Measurements from ENCODE around the gene TLE7. TPM values are rescaled to one million over a fixed set of nuclear protein-coding genes. Genes with fewer than 3 reads are reported as not detected.
A peak's percentile ranks its signal among the peaks of the same experiment; 100 is the strongest.

The TLE7 gene
- polyA plus RNA-seq, 5 donors: not detected

DNA sequence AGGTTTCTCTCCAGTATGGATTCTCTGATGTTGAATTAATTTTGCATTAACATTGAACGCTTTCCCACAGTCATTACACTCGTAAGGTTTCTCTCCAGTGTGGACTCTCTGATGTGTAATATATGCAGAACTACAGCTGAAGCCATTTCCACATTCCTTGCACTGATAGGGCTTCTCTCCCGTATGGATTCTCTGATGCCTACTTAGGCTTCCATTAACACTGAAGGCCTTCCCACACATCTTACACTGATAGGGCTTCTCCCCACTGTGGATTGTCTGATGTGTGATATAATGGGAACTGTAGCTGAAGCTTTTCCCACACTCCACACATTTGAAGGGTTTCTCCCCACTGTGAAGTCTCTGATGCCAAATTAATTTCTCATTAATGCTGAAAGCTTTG is 7.2 kb upstream of the TLE7 start:
- no peak for DNase-seq

DNA sequence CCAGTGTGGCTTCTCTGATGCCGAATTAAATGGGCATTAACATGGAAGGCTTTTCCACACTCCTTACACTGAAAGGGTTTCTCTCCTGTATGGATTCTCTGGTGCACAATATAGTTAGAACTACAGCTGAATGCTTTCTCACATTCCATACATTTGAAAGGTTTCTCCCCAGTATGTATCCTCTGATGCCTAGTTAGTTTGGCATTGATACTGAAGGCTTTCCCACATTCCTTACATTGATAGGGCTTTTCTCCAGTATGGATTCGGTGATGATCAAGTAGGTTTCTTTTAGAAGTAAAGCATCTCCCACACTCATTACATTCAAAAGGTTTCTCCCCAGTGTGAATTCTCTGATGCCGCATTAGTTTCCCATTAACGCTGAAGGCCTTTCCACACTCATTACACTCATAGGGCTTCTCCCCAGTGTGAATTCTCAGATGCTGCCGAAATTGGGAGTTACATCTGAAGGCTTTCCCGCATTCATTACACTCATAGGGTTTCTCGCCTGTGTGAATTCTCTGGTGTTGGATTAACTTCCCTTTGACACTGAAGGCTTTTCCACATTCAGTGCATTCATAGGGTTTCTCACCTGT is 6.5 kb upstream of the TLE7 start:
- no peak for DNase-seq

DNA sequence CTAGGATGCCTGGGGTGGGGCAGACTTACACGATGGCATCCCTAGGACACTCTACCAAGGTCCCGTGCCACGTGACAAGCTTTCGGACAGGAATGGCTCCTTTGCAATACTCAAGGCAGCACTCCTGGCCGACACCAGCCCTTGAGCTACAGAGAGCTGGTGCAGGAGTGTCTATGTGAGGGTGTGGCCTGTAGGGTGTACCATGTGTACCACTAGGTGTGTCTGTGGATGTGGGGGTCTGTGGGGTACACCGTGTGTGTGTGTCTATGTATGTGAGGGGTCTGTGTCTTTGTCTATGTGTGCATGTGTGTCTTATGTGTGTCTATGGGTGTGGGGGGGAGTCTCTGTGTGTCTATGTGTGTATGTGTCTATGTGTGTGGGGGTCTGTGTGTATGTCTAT is 1.9 kb upstream of the TLE7 start:
- DNase-seq: no peak

DNA sequence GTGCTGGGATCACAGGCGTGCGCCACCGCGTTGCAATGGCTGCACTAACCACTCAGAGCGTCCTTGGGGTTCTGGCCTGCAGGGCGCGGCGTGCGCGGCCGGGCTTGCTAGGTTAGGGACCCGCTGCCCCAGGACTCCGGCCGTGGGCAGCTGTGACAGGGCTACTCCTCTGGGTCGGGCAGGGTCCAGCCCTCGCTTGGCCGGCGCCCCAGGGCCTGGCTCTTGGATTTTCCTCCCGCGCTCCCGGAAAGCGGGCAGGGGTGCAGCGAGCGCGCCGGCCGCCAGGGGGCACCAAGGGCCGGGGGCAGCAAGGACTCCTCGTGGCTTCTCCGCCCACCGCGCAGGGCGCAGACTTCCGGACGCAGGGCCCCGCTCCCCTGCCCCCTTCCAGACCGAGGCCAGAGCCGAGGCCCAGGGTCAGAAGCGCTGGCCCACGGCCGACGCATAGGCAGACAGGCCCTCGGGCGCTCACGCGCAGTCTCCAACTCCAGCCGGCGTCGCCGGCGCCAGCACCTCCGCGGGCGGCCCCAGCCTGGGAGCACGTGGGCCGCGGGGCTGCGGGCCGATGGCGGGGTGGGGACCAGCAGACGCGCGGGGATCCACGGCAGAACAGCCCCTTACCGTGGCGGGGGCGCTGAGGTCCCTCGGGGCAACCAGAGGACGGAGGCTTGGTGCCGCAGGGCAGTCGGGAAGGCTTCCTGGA is 355 bp downstream of the TLE7 start:
- no peak for DNase-seq

DNA sequence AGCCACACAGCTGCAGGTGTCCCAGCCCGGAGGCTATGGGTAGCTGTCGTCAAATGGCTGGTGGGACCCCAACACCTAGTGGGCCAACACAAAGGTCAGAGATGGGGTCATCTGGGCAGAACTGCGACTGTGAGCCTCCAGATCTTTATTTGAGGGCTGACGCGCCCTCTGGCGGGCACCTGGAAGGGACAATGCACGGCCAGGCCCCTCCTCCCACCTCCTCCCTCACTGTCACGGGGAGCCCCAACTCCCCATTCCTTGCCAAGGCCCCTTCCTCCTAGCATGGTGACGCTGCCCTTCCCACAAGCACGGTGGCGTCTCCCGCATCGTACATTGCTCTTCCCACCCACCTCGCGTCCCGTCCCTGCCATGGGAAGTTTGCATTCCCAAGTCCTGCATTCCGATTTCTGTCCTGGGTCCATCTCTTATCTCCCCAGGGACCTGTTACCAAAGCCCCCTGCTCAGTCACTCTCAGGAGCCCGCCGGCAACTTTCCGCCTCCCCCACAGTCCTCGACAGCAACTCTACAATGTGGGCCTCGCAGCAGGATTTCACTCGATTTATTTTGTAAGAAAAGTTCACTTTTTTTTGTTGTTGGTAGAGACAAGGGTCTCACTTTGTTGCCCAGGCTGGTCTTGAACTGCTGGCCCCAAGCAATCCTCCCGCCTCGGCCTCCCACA is 1.0 kb downstream of the TLE7 start:
- DNase-seq: no peak

DNA sequence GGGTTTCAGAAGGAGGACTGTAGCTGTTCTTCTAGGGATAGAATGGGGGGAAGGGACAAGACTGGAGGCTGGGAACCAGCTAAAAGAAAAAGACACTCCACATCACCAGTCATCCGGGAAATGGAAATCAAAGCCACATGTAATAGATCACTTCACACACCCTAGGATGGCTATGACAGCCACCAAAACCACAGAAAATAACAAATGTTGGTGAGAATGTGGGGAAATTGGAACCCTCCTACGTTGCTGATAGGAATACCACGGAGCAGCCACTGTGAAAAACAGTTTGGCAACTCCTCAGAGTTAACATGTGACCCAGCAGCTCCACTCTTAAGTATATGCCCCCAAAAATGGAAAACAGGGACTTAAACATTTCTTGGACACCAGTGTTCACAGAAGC is 2.3 kb downstream of the TLE7 start:
- DNase-seq: no peak

DNA sequence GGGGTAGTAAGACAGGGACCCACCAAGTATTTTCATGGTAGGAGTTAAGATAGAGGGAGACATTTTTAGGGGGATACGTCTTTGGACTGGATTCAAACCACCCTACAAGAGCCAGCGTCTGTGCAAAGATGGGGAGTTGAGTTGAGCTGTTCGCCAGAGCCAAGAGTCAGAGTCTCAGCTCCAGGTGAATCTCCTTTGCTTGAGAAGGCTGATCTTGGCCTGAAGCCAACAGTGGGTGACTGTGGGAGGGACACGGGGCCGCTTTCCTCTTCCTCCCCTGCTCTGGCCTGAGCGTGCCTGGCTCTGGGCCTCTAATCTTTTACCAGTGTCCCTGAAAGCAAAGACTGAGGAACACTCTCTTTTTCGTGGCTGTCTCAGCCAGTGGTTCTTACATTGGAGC is 5.4 kb downstream of the TLE7 start:
- DNase-seq: no peak

DNA sequence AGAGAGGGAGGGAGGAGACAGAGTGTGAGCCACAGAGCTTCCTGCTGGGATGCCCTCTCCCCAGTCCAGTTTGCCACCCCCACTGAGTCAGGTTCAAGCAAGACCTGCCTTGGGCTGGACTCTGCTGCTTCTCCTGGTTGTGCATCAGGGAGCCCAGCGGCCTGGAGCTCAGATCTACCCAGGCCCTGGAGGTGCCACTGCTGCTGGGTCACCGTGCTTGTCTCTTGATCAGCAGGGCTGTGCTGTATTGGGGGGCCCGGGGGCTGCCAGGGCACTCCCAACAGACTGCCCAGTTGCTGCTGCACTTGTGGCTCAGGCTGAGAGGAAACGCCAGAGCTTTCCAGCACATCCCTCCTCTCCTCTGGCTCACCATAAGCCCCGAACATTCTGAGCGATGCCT is 8.9 kb downstream of the TLE7 start:
- DNase-seq: no peak

DNA sequence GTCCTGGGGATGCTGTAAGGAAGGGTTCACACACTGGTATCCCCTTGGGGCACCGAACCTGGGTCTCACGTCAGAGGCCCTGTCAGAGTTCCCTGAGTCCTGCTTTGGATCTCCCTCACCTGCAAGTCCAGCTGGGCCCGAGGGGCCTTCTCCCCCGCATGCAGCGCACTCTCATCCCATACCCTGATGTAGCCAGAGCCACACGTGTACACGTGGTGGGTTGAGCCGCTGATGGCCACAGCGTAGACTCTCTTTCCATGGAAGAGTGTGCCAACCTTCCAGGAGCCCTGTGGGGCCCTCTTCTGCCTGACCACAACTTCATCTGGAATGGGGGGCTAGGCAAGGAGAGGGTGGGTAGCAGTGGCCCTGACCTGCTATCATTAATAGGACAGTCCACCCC is 9.9 kb downstream of the TLE7 start:
- DNase-seq: no peak

DNA sequence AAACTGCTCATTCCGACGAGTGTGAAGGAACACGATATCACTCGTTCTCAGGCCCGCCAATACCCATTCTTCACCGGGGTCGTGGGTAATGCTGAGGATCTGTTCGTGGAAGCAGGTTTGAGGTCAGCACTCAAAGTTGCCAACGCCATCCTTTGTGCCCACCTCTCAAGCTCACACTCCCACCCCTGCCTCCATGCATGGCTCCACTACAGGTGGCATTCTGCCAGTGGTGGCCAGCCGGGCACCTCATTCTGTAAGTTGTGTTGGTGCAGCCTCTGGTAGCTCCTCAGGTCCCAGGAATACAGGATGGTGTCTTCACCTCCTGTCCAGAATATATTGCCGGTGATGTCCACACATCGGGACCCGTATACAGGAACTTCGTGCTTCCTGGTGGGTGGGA is 10.7 kb downstream of the TLE7 start:
- DNase-seq: no peak

DNA sequence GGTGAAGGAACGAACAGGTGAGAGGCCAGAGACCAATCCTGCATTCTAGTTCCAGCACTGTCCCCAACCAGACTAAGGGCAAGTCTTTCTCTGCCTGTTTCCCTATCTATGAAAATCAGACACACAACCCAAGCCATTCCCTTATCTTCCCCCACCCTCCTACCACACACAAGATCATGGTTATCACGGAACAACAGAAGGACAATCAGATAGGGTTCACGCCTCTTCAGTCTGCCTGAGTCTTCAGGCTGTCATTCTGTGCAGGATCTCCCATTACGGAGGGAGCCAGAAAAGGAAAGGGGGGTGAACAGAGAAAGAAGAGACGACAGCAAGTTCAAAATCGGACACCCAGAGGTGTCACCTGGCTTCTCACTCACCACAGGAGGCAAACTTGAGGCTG is 11.1 kb downstream of the TLE7 start:
- DNase-seq: no peak

DNA sequence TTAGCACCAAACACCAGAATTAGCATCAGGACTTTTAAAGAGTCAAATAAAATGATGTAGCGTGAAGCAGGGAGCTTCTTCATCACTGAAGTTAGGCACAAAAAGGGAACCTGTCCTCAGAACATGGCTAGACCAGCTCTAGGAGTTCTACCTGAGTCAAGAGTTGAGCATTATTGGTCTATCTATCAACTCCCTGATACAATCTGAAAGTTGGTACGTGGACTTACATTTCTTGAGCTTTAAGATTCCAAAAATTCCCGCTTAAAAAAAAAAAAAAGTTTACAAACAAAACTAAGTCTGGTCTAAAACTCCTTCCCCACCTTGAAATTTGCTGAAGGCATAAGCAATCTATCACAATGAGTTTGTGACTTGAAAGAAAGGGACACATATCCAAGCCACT is 12.3 kb downstream of the TLE7 start:
- DNase-seq: no peak

DNA sequence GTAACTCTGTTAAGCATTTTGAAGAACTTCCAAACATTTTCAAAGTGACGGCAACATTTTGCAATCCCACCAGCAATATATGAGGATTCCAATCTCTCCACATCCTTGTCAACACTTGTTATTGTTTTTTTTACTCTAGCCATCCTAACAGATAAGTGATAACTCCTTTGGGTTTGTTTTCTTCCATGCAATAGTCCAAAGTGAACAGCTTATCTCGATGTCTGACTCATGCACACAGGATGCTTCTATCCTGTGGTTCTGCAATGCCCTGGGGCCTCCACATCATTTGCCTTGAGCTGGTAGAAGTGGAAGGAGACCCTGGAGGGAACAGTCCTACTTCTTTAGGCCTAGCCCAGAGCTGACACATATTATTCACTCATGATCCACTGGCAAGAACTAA is 13.0 kb downstream of the TLE7 start:
- DNase-seq: no peak

DNA sequence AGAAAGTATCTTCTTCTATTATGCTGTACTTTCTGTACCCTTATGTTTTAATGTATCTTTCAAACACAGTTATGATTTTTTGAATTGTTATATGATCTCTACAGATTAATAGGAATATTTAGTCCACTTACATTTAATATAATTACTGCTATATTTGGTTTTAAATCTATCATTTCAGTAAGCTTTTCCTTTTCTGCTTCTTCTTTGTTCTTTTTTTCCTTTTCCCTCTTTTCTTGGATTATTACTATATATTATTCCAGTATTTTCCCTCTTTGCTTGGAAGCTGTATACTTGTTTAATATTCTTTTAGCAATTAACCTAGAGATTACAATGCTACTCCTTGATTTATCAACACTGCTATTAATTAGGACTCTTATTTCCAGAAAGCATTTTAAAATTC is 13.5 kb downstream of the TLE7 start:
- DNase-seq: no peak

DNA sequence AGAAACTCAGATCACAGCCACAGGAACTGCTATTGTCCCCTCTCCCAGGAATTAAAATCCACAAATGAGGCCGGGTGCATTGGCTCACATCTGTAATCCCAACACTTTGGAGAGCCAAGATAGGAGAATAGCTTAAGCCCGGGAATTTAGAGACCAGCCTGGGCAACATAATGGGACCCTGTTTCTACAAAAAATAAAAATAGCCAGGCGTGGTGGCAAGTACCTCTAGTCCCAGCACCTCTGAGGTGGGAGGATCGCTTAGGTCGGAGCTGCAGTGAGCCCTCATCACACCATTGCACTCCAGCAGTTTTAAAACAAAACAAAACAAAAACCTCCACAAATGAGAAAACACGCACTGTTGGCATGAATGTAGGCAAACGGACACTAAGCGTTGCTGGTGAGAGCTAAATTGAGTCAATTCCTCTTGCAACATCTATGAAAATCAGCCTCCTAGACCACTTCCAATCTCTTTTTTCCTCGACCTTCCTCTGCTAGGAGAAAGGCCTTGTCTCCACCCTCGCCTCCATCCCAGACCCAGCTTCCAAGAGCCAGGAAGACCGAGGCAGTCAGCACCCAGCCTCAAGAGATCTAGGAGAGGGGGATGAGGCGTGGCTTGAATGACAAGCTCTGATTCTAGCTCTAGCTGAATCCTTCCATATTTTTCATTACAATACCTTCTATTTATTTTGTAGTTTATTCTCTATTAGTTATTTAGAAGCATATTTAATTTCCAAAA is 14.8 kb downstream of the TLE7 start:
- no peak for DNase-seq

DNA sequence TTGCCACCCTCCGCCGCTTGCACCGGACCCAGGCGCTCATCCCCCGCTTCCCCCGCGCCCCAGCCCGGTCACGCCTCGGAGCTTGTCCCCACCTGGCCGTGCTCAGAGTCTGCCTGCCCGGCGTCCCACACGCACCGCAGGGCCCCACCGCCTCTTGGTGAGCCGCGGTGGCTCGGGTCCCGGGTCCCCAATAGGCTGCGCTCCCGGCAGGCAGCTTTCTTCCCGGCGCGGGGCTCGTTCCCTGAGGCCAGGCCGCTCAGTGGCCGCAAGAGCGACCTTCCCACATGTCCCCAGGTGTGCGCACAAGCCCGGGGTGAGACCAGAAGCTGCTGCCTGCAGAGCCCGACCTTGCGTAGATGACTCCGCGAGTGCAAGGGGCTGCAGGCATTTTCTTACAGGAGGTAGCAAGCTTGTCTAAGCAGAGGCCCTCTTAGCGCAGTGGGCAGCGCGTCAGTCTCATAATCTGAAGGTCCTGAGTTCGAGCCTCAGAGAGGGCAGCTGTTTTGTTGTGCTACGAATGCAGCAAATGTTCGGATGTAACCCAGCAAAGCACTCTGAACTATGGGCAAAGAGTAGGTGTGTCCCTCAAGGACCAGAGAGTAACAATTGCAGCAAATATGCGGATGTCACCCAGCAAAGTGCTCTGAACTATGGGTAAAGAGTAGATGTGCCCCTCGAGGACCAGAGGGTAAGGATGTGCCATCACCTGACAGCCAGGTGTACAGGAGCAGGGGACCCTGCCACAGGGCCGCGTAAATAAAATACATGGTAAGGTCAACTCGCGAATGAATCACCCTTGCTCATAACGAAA is 15.6 kb downstream of the TLE7 start:
- DNase-seq: peak in 1 of 2 donors; percentile 8

DNA sequence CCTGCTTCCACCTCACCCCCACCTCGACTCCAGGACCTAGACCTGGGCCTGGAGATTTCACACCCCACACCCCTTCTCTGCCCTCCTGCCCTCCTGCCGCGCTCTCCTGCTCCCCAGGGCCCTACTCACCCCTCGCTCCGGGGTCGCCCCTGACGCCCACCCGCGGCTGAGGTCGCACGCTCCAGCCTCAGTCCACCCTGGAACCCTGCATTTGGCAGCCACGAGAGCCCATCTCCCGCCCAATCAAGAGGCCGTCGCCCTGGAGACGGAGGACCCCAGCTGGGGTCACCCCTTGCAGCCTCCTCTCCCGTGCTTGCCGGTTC is 16.1 kb downstream of the TLE7 start:
- DNase-seq: no peak

DNA sequence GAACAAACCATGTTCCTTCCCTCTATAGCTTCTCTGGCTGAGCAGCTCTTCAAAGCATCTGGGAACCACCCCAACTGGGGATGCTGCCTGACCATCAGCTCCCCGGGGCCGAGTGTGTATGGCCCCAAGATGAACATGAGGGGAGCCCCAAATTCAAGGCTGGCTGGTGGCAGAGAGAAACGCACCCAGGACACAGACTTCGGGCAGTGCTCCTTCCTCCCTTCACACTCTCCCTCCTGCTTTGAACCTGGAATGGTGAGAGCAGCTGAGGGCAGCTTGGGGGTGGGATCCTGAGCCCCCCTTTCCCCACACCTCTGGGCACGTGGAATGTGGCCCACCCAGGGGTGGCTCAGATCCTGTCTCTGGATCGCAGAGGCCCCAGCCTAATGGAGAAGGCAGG is 17.2 kb downstream of the TLE7 start:
- no peak for DNase-seq

DNA sequence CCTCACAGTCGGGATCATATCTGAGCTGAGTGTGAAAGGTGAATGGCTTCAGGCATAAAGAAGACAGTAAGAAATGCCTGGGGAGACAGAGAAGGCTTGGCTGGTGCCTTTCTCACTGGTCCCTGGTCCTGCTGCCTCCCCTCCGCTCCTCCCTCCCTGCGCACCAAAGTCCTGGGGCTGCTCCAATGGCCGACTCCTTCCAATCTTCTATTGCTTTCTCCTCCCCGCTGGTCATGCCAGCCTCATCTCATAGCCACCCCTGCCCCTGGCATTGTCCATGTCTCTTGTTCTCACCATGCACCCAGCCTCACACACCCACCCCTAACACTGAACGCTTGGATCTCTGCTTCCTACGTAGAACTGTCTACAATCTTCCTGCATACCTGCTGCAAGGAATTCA is 18.0 kb downstream of the TLE7 start:
- no peak for DNase-seq

DNA sequence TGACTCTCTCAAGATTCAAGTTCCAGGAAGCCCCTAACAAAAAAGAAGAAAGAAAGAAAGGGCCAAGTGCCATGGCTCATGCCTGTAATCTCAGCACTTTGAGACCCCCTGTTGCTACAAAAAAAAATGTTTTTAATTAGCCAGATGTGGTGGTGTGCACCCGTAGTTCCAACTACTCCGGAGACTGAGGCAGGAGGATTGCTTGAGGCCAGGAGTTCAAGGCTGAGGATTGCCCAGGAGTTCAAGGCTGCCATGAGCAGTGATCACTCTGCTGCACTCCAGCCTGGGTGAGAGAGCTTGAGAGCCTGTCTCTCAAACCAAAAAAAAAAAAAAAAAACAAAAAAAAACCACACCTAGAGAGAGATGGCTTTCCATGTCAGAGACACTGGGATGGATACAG is 18.8 kb downstream of the TLE7 start:
- DNase-seq: no peak

DNA sequence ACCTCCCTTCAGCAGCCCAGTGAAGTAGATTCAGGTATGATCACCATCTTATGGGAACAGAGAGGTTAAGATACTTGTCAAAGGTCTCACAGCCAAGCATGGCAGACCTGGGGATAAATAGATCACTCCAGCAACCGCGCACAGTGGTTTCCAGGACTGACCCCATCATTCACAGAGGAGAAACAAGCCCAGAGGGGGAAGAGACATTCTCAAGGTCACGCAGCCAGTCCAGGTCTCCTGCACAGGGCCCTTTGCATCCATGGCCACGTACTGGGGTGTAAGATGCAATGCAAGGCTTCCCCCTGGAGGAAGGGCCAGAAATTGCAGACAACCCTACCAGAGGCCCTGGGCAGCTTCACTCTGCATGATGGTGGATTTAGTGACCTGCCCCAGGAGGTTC is 19.9 kb downstream of the TLE7 start:
- no peak for DNase-seq

DNA sequence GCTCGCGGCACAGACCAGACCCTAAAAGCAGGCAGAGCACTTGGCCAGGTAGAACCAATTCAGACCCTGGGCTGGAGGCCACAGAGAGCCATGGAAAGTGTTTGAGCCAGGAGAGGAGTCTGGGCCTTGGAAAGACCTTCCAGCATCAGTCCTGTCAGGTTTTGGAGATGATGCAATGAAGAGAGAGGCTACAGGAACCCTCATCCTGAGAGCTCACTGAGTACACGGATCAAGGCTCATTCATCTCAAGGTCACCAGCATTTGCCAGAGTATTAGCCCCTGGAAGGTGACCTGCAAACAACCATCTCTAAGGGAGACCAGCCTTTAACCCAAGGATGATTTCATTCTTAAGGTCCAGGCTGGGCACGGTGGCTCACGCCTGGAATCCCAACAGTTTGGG is 27.8 kb downstream of the TLE7 start:
- DNase-seq: no peak

All from right lung (tissue), 5 donors.